ENCODE results near the gene GYPE. TPM values are rescaled to one million over a fixed set of nuclear protein-coding genes. Genes with fewer than 3 reads are reported as not detected.
"Not testable (repeated sequence)": the region's sequence is repeated elsewhere in the genome, so short reads cannot be mapped to it uniquely, and the experiment has no call there.

Gene GYPE
- total RNA-seq (2014; rRNA removed; shearing (Covaris generic)), result not detected in 2 replicates

DNA sequence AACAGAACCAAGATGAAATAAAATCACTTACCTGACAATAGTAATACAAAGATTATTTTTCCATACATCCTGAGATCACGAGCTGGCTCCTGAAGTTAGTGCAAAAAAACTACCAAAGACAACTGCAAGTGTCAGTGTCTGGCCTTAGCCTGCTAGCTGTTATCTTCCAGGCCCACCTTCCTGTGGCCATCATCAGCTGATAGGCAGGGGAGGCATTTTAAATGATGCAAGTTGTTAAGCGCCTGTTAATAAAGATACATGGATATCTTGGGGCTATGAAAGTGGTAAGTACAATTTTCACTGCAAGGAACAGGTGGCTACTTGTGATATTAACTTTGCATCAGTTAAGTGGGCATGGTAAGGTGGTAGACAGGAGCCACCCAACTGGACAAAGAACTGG is at the start of gene GYPE:
Gene GYPE, minus strand, starts transcription at position 120 of the 400 bp plus-strand sequence. Its CDS starts 52 bp downstream, at position 68.
- DNase-seq (ENCODE audit: low spot score), result not testable (repeated sequence)

DNA sequence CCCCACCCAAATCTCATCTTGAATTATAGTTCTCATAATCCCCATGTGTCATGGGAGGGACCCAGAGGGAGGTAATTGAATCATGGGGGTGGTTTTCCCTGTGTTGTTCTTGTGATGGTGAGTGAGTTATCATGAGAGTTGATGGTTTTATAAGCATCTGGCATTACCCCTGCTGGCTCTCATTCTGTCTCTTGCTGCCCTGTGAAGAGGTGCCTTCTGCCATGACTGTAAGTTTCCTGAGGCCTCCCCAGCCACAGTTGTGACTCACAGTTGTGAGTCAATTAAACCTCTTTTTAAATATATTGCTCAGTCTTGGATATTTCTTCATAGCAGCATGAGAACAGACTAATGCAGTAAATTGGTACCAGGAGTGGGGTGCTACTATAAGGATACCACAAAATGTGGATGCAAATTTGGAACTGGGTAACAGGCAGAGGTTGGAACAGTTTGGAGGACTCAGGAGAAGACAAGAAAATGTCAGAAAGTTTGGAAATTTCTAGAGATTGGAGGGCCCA is 46.2 kb upstream of the GYPE start:
- not testable (repeated sequence) for DNase-seq (ENCODE audit: low spot score)

GRCh38 chr4:143950967-143951366 is 45.6 kb upstream of the GYPE start:
- DNase-seq (ENCODE audit: low spot score), result not testable (repeated sequence)

DNA sequence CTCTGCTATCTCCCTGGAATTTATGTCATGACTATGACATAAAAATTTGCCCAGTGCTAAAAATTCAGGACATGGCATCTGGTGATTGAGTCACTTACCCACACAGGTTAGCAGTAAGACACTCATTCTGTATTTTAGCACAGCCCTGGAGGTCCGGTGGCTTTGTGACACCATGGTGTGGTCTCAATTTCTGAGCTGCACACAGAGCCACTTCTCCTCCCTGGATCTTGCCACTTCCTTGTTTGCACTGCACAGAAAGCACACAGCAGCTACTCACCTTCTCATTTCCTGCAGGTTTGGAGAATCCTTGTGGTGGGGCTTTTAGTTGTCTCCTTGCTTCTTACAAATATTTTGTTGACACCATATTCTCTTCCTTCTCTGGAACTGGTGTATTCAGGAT is 44.8 kb upstream of the GYPE start:
- DNase-seq (ENCODE audit: low spot score), result not testable (repeated sequence)

DNA sequence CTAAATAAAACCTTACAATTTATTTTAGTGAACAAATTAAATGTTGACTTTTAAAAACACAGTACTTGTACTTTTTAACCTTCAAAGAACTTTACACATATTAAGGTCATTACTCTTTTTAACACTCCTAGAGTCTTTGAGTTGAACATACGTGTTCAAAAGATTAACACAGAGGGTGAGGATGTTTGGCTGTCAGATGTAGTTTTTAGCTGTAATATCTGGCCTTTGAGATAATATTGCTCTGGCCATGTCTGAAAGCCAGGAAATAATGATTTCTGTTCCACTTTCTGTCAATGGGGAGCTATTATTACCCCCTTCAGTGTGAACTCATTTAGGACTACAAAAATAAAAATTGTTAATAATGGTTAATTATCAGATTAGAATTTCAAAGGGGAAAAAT is 42.1 kb upstream of the GYPE start:
- DNase-seq (ENCODE audit: low spot score), result not testable (repeated sequence)

DNA sequence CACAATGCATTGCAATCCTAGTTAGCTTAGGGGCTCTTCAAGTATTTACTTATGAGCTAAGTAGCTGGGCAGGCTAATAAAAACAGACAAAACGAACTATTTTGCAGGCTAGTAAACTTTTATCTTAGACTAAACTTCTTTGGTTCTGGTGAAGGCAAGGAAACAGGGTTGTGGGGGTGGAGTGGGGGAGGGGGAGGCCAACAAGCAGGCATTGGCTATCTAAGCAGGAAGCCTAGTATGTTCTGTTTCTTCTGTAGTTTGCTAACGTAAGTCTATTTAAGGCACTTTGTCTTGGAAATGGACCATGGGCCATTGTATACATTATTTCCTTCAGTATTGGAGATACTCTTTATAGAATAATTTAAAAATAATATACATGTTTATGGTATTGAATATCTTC is 35.3 kb upstream of the GYPE start:
- DNase-seq (ENCODE audit: low spot score), result not testable (repeated sequence)

DNA sequence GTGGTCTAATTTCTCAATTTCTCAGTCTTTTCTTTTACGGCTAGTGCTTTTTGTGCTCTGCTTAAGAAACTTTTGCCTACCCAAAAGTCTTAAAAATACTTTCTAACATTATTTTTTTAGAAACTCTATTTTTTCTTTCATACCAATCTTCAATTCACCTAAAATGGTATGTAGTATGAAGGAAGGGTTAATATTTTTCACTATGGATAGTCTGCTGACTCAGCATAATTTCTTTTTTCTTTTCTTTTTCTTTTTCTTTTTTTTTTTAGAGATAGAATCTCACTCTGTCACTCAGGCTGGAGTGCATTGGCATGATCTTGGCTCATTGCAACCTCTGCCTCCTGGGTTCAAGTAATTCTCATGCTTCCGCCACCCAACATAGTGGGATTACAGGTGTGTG is 34.2 kb upstream of the GYPE start:
- no peak for DNase-seq (ENCODE audit: low spot score)

GRCh38 chr4:143938890-143939289 is 33.5 kb upstream of the GYPE start:
- not testable (repeated sequence) for DNase-seq (ENCODE audit: low spot score)

GRCh38 chr4:143921181-143921580 is 15.8 kb upstream of the GYPE start:
- DNase-seq (ENCODE audit: low spot score), result no peak

DNA sequence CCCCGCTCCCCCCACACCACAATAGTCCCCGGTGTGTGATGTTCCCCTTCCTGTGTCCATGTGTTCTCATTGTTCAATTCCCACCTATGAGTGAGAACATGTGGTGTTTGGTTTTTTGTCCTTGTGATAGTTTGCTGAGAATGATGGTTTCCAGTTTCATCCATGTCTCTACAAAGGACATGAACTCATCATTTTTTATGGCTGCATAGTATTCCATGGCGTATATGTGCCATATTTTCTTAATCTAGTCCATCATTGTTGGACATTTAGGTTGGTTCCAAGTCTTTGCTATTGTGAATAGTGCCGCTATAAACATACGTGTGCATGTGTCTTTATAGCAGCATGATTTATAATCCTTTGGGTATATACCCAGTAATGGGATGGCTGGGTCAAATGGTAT is 11.1 kb upstream of the GYPE start:
- not testable (repeated sequence) for DNase-seq (ENCODE audit: low spot score)

DNA sequence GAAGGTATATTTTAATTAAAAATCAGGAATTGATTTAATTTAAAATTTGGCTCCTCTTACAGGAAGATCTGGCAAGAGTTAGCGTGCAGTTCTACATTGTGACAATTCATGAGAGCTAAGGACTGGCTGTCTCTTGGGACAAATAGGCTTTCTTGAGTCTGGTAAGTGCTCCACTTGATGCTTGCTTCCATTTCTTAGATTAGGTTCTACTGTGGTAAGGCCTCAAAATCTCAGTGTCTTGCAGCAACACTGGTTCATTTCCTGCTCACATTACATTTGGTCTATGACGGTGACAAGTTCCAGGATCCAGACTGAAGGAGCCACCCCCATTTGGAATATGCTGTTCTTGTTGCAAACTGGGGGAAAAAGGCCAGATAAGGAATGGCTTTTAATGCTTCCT is 7.1 kb upstream of the GYPE start:
- not testable (repeated sequence) for DNase-seq (ENCODE audit: low spot score)

DNA sequence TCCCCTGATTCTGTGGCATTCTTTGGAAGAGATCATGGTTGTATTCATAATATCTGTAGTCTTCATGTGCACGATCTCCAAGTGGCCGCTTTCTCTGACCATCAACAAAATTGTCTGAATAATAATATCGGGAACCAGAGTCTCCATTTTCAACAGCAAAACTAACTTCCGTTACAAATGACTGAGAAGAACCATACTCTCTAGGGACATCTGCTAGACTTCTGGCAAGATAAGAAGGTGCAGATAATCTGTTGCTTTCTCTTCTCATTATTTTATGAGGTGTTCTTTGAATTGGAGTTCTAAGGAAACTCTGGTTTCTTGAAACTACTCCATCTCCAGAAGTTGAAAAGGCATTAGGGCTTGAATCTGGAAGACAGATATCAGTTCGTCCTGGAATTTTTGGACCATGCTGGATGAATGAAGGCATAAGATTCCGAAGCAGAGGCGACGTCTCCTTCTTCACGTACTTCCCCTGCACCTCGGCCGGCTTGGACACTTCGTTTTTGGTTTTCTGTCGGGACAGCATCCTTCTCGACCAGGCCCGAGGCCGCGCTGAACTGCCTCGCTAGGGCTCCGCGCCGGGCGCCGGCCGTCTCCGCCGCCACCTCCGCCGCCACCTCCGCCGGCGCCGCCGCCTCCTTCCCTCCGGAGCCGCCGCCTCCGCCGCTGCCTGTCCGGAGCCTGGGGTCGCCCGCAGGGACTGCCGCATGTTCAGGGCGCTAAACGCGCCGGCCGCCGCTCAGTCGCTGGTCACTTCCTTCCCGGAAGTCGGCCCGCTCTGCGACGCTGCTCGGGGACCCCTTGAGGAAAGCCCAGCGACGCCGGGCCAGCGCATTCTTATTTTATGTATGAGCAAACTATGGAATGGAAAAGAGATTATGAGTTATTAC is 6.4 kb upstream of the GYPE start:
- not testable (repeated sequence) for DNase-seq (ENCODE audit: low spot score)

GRCh38 chr4:143910906-143911305 is 5.5 kb upstream of the GYPE start:
- DNase-seq (ENCODE audit: low spot score), result not testable (repeated sequence)

- DNase-seq (ENCODE audit: low spot score), result peak; percentile 13
Observed at GRCh38 chr4:143907811-143908210, 2.5 kb upstream of the GYPE start.

DNA sequence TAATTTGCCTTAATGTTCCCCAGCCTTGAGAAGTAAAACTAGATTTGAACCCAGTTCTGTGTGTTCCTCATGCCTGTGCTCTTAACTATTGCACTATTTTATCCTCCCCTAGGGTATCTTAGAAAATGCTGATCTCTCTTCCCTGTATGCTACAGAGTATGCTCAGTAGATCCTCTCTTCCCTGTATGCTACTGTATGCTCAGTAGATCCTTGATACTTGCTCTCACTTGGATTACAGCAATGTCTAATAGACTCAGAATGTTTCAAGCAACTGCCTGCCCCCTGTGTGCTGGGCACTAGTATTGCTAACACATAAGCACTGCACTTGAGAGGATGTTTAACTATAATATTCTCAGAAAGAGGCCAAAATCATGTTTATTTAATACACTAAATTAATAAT is 928 bp downstream of the GYPE start:
- not testable (repeated sequence) for DNase-seq (ENCODE audit: low spot score)

DNA sequence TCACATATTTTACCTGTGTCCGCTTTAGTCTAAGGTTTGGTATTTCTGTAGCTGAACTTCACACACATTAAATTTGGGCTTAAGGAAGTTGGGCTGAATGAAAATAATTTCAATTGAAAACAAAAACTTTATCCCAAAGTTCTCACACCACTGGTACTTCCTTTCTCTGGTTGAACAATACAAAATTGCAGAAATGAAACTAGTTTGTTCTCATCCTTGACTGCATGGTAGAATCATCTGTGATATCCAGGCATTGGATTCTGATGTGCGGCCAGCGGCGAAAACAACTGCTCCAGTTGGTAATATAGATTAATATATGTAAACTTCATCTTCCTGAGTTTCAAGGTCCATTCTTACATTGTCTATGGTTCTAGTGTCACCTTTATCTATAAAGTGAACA is 15.0 kb downstream of the GYPE start:
- DNase-seq (ENCODE audit: low spot score), result not testable (repeated sequence)

DNA sequence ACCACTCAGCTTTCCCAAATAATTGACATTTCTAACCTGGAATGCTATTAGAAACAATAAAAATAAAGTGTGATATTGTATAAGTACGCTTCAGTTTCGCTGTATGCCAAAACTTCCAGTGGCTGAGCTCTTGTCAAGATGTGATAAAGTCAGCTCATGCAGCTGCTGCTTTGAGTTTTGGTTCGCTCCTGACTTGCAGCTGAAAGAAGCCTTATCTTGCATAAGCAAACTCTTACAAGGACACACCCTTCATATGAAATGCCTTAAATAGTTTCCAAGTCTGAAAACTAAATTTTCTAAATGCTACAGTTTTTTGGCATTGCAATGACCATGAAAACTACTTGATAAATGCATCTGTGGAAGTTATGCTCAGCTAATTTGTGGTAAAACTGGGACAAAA is 17.2 kb downstream of the GYPE start:
- not testable (repeated sequence) for DNase-seq (ENCODE audit: low spot score)

- DNase-seq (ENCODE audit: low spot score), result not testable (repeated sequence)
Observed at GRCh38 chr4:143884965-143885364, 20.4 kb downstream of the GYPE start.

GRCh38 chr4:143883529-143883928 is 21.8 kb downstream of the GYPE start:
- DNase-seq (ENCODE audit: low spot score), result no peak

DNA sequence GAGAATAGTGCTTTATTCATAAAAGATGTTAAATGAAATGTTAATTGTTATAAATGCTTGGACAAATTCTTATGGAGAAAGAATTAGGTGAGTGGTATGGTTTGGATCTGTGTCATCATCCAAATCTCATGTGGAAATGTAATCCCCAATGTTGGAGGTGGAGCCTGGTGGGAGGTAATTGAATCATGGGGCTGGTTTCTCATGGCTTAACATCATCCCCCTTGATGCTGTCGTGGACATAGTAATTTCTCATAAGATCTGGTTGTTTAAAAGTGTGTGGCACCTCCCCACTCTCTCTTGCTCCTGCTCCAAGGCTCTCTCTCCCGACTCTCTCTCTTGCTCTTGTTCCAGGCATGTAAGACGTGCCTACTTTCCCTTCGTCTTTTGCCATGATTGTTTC is 22.5 kb downstream of the GYPE start:
- DNase-seq (ENCODE audit: low spot score), result no peak

DNA sequence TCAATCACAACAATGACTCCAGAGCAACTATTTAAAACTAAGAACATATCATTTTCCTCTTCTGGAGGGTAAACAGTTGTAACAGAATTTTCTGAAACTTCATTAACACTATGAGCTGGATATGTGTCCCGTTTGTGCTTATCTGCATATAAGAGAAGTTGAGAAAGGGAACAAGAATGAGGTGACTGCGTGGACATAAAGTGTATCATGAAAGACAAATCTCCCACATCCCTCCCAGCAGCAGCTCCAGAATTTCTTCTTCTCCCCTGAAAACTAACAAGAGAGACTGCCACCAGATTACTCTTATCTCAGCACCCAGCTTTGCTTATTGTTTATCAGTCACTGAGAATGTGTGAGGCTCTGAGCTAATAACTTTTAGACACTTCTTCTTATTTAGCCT is 25.8 kb downstream of the GYPE start:
- DNase-seq (ENCODE audit: low spot score), result not testable (repeated sequence)

DNA sequence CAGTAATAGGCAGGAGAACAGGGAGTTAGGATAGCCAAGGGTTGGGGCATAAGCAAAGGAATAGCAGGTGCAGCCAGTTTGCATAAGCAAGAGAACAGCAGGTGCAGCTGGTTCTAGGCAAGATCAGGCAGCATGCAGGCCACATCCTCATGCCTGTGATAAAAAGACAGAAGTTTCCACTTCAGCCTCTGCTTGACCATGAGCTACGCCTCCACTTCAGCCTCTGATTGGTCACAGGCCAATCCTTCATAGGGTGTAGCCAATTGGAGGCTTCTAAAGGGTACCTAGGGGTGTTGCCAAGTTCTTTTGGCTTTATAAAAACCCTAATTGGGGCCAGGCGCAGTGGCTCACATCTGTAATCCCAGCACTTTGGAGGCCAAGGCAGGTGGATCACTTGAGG is 30.0 kb downstream of the GYPE start:
- not testable (repeated sequence) for DNase-seq (ENCODE audit: low spot score)
